Breast epithelium (tissue), 3 donors: ENCODE data around the gene NXN.

Experiments used
- POLR2A ChIP-seq: fragments of 450-650 bp; IDR thresholded peaks from one replicate; pipeline ENCODE4 v1.6.1; 2016; ENCODE audit warnings: antibody characterized with exemption, mild to moderate bottlenecking, moderate library complexity
- TF ChIP-seq, protein P1 (sequence below), 3 donors: fragments of 450-650 bp; IDR thresholded peaks; one replicate each; pipeline ENCODE4 v1.5.1; 2016 to 2017; ENCODE audit warnings: antibody characterized with exemption in 3 of 3, mild to moderate bottlenecking in 3 of 3, moderate library complexity in 3 of 3

DNA sequence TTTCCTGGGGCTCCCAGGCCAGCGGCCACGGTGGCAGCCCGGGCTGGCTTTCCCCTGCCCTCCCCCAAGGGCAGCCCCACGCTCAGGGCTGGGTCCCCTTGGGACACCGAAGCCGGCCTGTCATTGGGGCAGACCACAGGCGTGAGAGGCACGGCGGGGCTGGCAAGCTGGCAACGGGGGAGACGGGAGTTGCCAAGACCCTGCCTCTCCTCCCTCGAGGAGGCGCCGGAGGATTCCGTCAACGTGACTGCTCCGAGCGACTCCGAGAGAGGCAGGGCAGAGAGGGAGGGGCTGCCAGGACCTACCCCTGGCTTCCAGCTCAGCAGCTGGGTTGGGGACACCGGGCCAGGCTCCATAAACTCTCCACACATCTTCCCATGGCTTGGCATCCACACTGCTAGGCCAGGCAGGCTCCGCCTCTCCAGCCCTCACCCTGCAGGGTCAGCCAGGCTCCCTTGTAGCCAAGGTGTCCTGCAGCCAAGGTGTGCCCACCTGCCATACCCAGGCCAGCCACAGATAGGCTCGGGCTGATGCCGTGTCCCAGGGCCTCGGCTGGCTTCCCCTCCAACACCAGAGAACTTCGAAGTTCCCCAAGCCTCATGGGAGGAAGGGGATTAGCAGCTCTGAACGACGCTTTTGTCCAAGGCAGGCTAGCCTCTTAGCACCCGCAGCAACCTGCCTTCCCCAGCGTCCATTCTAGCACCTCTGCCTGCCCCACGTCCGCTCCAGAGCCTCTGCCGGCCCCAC, 42.9 kb upstream of the NXN start:
- TF ChIP-seq, protein P1, sequence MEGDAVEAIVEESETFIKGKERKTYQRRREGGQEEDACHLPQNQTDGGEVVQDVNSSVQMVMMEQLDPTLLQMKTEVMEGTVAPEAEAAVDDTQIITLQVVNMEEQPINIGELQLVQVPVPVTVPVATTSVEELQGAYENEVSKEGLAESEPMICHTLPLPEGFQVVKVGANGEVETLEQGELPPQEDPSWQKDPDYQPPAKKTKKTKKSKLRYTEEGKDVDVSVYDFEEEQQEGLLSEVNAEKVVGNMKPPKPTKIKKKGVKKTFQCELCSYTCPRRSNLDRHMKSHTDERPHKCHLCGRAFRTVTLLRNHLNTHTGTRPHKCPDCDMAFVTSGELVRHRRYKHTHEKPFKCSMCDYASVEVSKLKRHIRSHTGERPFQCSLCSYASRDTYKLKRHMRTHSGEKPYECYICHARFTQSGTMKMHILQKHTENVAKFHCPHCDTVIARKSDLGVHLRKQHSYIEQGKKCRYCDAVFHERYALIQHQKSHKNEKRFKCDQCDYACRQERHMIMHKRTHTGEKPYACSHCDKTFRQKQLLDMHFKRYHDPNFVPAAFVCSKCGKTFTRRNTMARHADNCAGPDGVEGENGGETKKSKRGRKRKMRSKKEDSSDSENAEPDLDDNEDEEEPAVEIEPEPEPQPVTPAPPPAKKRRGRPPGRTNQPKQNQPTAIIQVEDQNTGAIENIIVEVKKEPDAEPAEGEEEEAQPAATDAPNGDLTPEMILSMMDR (IDR thresholded peaks at IDR 0.05): no peak
- no peak for TF ChIP-seq POLR2A
